Endothelial cell of umbilical vein (primary cell): ENCODE measurements around the gene PRR7. TPM values are rescaled to one million over a fixed set of nuclear protein-coding genes. Genes with fewer than 3 reads are reported as not detected.
A peak's percentile ranks its signal among the peaks of the same experiment; 100 is the strongest.

Source experiments
- BruUV-seq: library from RNA; stranded (reverse); fragments of 400-500 nt; replicated peaks from 2 replicates; lab custom pipeline; 2021; lab: Mats Ljungman, UMichigan
- CTCF ChIA-PET: fragments of 300-600, 350-600 bp; sonication (Branson Sonifier 250); formaldehyde crosslinking; loops from one replicate; lab custom pipeline; 2021; ENCODE audit warnings: antibody characterized with exemption, inconsistent platforms; lab: Charles Lee
- POLR2A ChIA-PET: fragments of 300-600, 350-600 bp; sonication (Branson Sonifier 250); formaldehyde crosslinking; loops from one replicate; lab custom pipeline; 2021; ENCODE audit warnings: antibody characterized with exemption, inconsistent platforms; lab: Charles Lee
- DNase-seq: peaks from one replicate; pipeline ENCODE4 v3.0.0-alpha.2; 2011; ENCODE audit warnings: low read depth, low spot score
- FAIRE-seq: peaks from 2 replicates; lab custom pipeline; 2011; peaks lifted over from hg19 to GRCh38; lab: Jason Lieb, UNC
- H2AFZ ChIP-seq: 2 replicates; pipeline ENCODE4 v1.6.0; 2012; ENCODE audit warnings: low read depth, low read length, control low read depth, inconsistent platforms
- H3K27ac ChIP-seq: 2 replicates; pipeline ENCODE4 v1.5.1; 2011; ENCODE audit warnings: low read depth, mild to moderate bottlenecking, control low read depth, low read length, moderate library complexity; ENCODE audit not compliant: insufficient read depth
- H3K27me3 ChIP-seq, 2 experiments: 2 replicates each; pipeline versions ENCODE4 v1.6.0 to v1.6.1; 2011; ENCODE audit warnings: low read length in 2 of 2, mixed read lengths in 1 of 2; ENCODE audit not compliant: control insufficient read depth in 2 of 2, insufficient read depth in 2 of 2
- H3K36me3 ChIP-seq, 2 experiments: 2 replicates in 1 of 2; 3 replicates in 1 of 2; pipeline ENCODE4 v1.5.1; 2011; ENCODE audit warnings: low read length in 2 of 2, mild to moderate bottlenecking in 1 of 2, moderate library complexity in 1 of 2; ENCODE audit not compliant: control insufficient read depth in 2 of 2, insufficient read depth in 2 of 2; ENCODE audit errors: extremely low read depth in 1 of 2
- H3K4me1 ChIP-seq: 3 replicates; pipeline ENCODE4 v1.5.1; 2011; ENCODE audit warnings: mild to moderate bottlenecking, low read length; ENCODE audit not compliant: control insufficient read depth, insufficient read depth; ENCODE audit errors: extremely low read depth
- H3K4me2 ChIP-seq: 2 replicates; pipeline ENCODE4 v1.6.1; 2011; ENCODE audit warnings: low read length, control low read depth, mixed read lengths; ENCODE audit not compliant: insufficient read depth
- H3K4me3 ChIP-seq, 3 experiments: fragments of 200-600 bp in 1 of 3; sonication (generic), shearing (Covaris generic) in 1 of 3; replicated peaks in 1 of 3; 2 replicates each; pipeline ENCODE4 v1.5.1; 2011 to 2016; ENCODE audit warnings: control low read depth in 3 of 3, low read length in 3 of 3, mild to moderate bottlenecking in 2 of 3, inconsistent platforms in 1 of 3, low read depth in 1 of 3, moderate library complexity in 1 of 3; ENCODE audit not compliant: insufficient read depth in 1 of 3
- H3K79me2 ChIP-seq: 2 replicates; pipeline ENCODE4 v1.6.0; 2012; ENCODE audit warnings: low read length, inconsistent platforms; ENCODE audit not compliant: control insufficient read depth, insufficient read depth
- H3K9ac ChIP-seq: replicated peaks from 2 replicates; pipeline ENCODE3; 2011; ENCODE audit warnings: low read length, control low read depth; ENCODE audit not compliant: insufficient read depth; ENCODE audit errors: extremely low read depth
- H3K9me1 ChIP-seq: replicated peaks from 3 replicates; pipeline ENCODE4 v1.6.0; 2011; ENCODE audit warnings: mild to moderate bottlenecking, low read length; ENCODE audit not compliant: control insufficient read depth, insufficient read depth; ENCODE audit errors: extremely low read depth
- H3K9me3 ChIP-seq: replicated peaks from 2 replicates; pipeline ENCODE4 v1.5.1; 2012; ENCODE audit warnings: low read length, inconsistent platforms; ENCODE audit not compliant: control insufficient read depth, insufficient read depth
- H4K20me1 ChIP-seq: replicated peaks from 2 replicates; pipeline ENCODE3; 2011; ENCODE audit warnings: mild to moderate bottlenecking, low read length; ENCODE audit not compliant: control insufficient read depth, insufficient read depth; ENCODE audit errors: extremely low read depth
- EZH2 ChIP-seq: IDR thresholded peaks from 2 replicates; pipeline ENCODE4 v1.6.1; 2012; ENCODE audit warnings: borderline replicate concordance, low read depth, mild to moderate bottlenecking, moderate library complexity, low read length, inconsistent platforms; ENCODE audit not compliant: severe bottlenecking
- GATA2 ChIP-seq: IDR thresholded peaks from 2 replicates; pipeline ENCODE4 v1.7.0; 2011; ENCODE audit warnings: low read depth, mild to moderate bottlenecking, moderate library complexity, mixed read lengths, low read length; ENCODE audit not compliant: insufficient read length, insufficient read depth
- MYC ChIP-seq: IDR thresholded peaks from one replicate; pipeline ENCODE4 v1.6.1; 2011; ENCODE audit warnings: mild to moderate bottlenecking, low read depth, low read length
- POLR2A ChIP-seq: IDR thresholded peaks from 2 replicates; pipeline ENCODE4 v1.6.1; 2012; ENCODE audit warnings: low read depth, mild to moderate bottlenecking, control low read depth, low read length
- dilution Hi-C: fragments of 300-500 bp; cut with MboI; formaldehyde crosslinking; loops from one replicate; pipeline ENCODE4 v1.15.0; 2019; ENCODE audit warnings: low sequenced_read_pairs; ENCODE audit not compliant: extremely low pct_ligation_motif_present
- intact Hi-C: fragments of 100-400 bp; cut with micrococcal nuclease; formaldehyde crosslinking; loops from one replicate; pipeline ENCODE4 v1.10.0; 2022
- polyA plus RNA-seq, 4 experiments: library from polyadenylated mRNA; depleted of rRNA in 3 of 4; stranded (reverse) in 3 of 4; unstranded in 1 of 4; fragments of >200 nt; gene quantifications; 2 replicates each; pipeline versions ENCODE4 v1.2.1 to v1.2.3, GENCODE V29; 2011 to 2012; ENCODE audit warnings: missing spikeins in 1 of 4
- total RNA-seq: library from RNA; stranded (reverse); gene quantifications from 2 replicates; pipeline ENCODE4 v1.2.3, GENCODE V29; 2021
- TF ChIP-seq, protein P1 (sequence below), 2 donors: IDR thresholded peaks; 1 replicate in 1 of 2; 2 replicates in 1 of 2; pipeline ENCODE4 v1.5.1; 2011; ENCODE audit warnings: low read length in 2 of 2, mild to moderate bottlenecking in 2 of 2, moderate library complexity in 2 of 2, control low read depth in 1 of 2, inconsistent platforms in 1 of 2, low read depth in 1 of 2; ENCODE audit not compliant: insufficient read depth in 1 of 2; ENCODE audit errors: extremely low read depth in 1 of 2
- TF ChIP-seq, protein P2 (sequence below): IDR thresholded peaks from 2 replicates; pipeline ENCODE4 v1.6.1; 2011; ENCODE audit not compliant: insufficient read depth, insufficient read length

Gene PRR7
- total and polyA plus RNA-seq, 2 donors (not counting 3 experiments of a cell fraction or from before 2014, with no cell fraction given): 6.5 to 6.6 TPM

DNA sequence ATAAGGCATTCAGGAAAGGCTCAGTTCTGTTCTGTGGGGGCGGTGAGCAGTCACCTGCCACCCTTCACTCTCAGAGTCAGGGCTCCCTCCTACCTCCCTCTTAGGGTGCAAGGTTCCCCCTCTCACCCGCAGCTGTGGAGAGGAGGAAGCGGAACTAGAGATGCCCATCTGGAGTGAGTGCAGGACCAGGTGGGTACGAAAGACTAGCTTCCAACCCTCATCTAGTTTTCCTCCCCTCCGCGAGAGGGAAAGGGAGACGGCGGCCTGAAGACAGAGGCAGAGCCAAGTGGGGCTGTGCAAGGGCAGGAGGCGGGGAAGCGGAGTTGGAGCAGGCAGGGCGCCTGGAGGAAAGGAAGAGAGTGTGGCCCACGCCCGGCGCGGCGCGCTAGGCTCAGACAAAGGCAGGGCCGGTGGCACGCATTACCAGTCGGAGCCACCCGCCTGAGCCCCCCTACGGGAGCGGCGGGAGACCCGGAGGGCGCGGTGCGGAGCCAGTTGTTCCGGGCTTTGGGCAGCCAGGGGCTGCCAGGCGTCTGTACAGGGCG is 7.3 kb downstream of the PRR7 start:
- Histone ChIP-seq H3K9me1 (no peaks in the 10 kb centered on the region), H3K9ac (peak overlapping the region; percentile 80), H3K36me3 (peaks cover 7 to 18% of the 10 kb centered on the region in 2 experiments), H3K27me3 (no peaks in the 10 kb centered on the region), H3K4me3 (peak overlapping the region in 2 of 3 experiments; percentile 12 to 26), H3K4me1 (peaks cover 28% of the 10 kb centered on the region), H4K20me1 (no peaks in the 10 kb centered on the region), H3K27ac (peak overlapping the region; percentile 77), H3K9me3 (no peaks in the 10 kb centered on the region), H3K4me2 (peak overlapping the region; percentile 61), H3K79me2 (no peaks in the 10 kb centered on the region), H2AFZ (peak overlapping the region; percentile 11)
- dilution Hi-C loops (no loop called here), intact Hi-C loops (loop anchor here (1.0 to 2.0 kb wide), 7 partner anchors 8 to 340 kb away; partner anchors contain the start of genes GRK6 and PRR7)
- DNase-seq (no peak), FAIRE-seq (peak; percentile 42)
- ChIA-PET POLR2A (interaction anchor here (1.0 to 2.5 kb wide), 3 partner anchors 46 to 64 kb away, joined by 3 to 12 read pairs (median 7); no protein-coding TSS in a partner anchor), CTCF (interaction anchor here (1.0 to 13.5 kb wide), 27 partner anchors 7 to 340 kb away, joined by 3 to 288 read pairs (median 6); partner anchors contain the start of genes DBN1, F12, GRK6 and PFN3)
- TF ChIP-seq EZH2 (no peak), MYC (no peak), GATA2 (no peak), POLR2A (no peak)
- TF ChIP-seq, protein P1, sequence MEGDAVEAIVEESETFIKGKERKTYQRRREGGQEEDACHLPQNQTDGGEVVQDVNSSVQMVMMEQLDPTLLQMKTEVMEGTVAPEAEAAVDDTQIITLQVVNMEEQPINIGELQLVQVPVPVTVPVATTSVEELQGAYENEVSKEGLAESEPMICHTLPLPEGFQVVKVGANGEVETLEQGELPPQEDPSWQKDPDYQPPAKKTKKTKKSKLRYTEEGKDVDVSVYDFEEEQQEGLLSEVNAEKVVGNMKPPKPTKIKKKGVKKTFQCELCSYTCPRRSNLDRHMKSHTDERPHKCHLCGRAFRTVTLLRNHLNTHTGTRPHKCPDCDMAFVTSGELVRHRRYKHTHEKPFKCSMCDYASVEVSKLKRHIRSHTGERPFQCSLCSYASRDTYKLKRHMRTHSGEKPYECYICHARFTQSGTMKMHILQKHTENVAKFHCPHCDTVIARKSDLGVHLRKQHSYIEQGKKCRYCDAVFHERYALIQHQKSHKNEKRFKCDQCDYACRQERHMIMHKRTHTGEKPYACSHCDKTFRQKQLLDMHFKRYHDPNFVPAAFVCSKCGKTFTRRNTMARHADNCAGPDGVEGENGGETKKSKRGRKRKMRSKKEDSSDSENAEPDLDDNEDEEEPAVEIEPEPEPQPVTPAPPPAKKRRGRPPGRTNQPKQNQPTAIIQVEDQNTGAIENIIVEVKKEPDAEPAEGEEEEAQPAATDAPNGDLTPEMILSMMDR (IDR thresholded peaks at IDR 0.05; ENCODE audit: extremely low read depth in 1 of 2, insufficient read depth in 1 of 2, low read depth in 1 of 2, low read length in 2 of 2): no peak
- TF ChIP-seq, protein P2, sequence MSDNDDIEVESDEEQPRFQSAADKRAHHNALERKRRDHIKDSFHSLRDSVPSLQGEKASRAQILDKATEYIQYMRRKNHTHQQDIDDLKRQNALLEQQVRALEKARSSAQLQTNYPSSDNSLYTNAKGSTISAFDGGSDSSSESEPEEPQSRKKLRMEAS: no peak
- no TSS peak for BruUV-seq
